ENCODE data around the gene PLCXD3. TPM values are rescaled to one million over a fixed set of nuclear protein-coding genes. Genes with fewer than 3 reads are reported as not detected.

The PLCXD3 gene
- total and polyA plus RNA-seq, 2 of the 8 experiments (the other 6 are each of a cell fraction or from before 2014, with no cell fraction given) = 0.03 to 0.07 TPM

DNA sequence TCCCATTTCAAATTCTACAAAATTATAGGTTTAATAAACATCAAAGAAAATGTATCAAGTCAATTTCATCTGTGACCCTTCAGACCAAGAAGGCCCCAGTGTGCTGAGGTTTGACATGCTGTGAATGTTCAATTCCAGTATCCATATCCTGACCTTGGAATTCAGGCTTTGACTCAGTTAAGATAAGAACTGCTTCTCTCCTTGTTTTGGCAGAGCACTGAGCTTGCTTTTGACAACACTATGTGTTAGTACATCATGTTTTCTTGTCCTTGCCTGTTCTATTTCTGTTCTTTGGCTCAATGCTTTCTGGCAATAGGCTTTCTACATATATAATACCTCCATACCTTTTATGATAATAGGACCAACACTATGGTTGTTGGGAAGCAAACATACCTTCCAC lies 105.6 kb downstream of the PLCXD3 start:
- Histone ChIP-seq H2AK5ac (ENCODE audit: low read depth, low read length) (no peak overlapping the region), H3K27me3 (replicated peaks in 1 of 4; ENCODE audit: control insufficient read depth in 3 of 4, extremely low read depth in 1 of 4, insufficient read depth in 3 of 4, low read length in 3 of 4) (no peaks in the 10 kb centered on the region), H3K4me1 (replicated peaks in 1 of 4; ENCODE audit: control insufficient read depth in 3 of 4, insufficient read depth in 4 of 4, low read length in 3 of 4) (no peaks in the 10 kb centered on the region), H3K27ac (ENCODE audit: low read depth, low read length) (no peak overlapping the region), H3K23me2 (ENCODE audit: low read depth, low read length) (no peaks in the 10 kb centered on the region), H3K14ac (ENCODE audit: insufficient read length) (no peak overlapping the region), H3K4me3 (ENCODE audit: extremely low read depth in 1 of 4, insufficient read depth in 2 of 4, low read depth in 3 of 4, low read length in 4 of 4) (no peak overlapping the region), H4K20me1 (replicated peaks in 1 of 2; ENCODE audit: control insufficient read depth in 1 of 2, insufficient read depth in 2 of 2, low read length in 2 of 2) (no peaks in the 10 kb centered on the region), H4K5ac (ENCODE audit: insufficient read length, low read depth, low read length) (no peak overlapping the region), H3K56ac (replicated peaks; ENCODE audit: insufficient read length, low read depth, low read length) (no peak overlapping the region), H3K79me2 (ENCODE audit: control insufficient read depth in 1 of 2, insufficient read depth in 2 of 2, low read length in 2 of 2) (no peaks in the 10 kb centered on the region), H3K9ac (replicated peaks in 1 of 4; ENCODE audit: extremely low read depth in 1 of 4, low read depth in 3 of 4, low read length in 3 of 4) (no peak overlapping the region), H3K9me3 (ENCODE audit: insufficient read depth in 2 of 2, low read depth in 1 of 2, low read length in 1 of 2) (no peaks in the 10 kb centered on the region), H3K18ac (ENCODE audit: extremely low read depth, low read length) (no peak overlapping the region), H2BK12ac (ENCODE audit: low read depth, low read length) (no peak overlapping the region), H3K79me1 (ENCODE audit: low read depth, low read length) (no peaks in the 10 kb centered on the region), H2BK20ac (ENCODE audit: low read length) (no peak overlapping the region), H3K23ac (ENCODE audit: insufficient read length) (no peak overlapping the region), H3K4me2 (ENCODE audit: insufficient read depth in 1 of 2, low read depth in 2 of 2, low read length in 2 of 2) (no peak overlapping the region), H2BK15ac (ENCODE audit: low read length) (no peak overlapping the region), H4K8ac (ENCODE audit: extremely low read depth, insufficient read depth, low read length) (no peak overlapping the region), H2BK120ac (replicated peaks; ENCODE audit: low read depth, low read length) (no peak overlapping the region), H2AFZ (ENCODE audit: low read length) (no peak overlapping the region), H4K91ac (replicated peaks; ENCODE audit: insufficient read length, low read length) (no peak overlapping the region), H2BK5ac (ENCODE audit: low read depth, low read length) (no peak overlapping the region), H3K4ac (replicated peaks; ENCODE audit: insufficient read length, low read depth, low read length) (no peak overlapping the region), H3K36me3 (ENCODE audit: control insufficient read depth in 2 of 4, insufficient read depth in 4 of 4, low read length in 3 of 4) (no peaks in the 10 kb centered on the region)
- DNase-seq (ENCODE audit: low read depth in 1 of 2, low spot score in 2 of 2) (no peak), FAIRE-seq (no peak)
- ChIA-PET CTCF (ENCODE audit: partially characterized antibody) (interaction anchor here (1.4 to 2.6 kb wide), 2 partner anchors 12 to 29 kb away, joined by 4 to 12 read pairs; no protein-coding TSS in a partner anchor), POLR2A (ENCODE audit: partially characterized antibody) (no interaction called here)
- TF ChIP-seq SRF (IDR thresholded peaks at IDR 0.05; ENCODE audit: low read depth, low read length) = no peak
- no peak for TF ChIP-seq JUND (IDR thresholded peaks at IDR 0.05; ENCODE audit: low read length)
- no peak for TF ChIP-seq SIX5 (IDR thresholded peaks at IDR 0.05; ENCODE audit: low read depth, low read length)
- TF ChIP-seq TCF12 (IDR thresholded peaks at IDR 0.05; ENCODE audit: low read depth, low read length) = no peak
- no peak for TF ChIP-seq JUN (IDR thresholded peaks at IDR 0.05; ENCODE audit: low read depth, low read length)
- TF ChIP-seq EZH2 (IDR thresholded peaks at IDR 0.05; ENCODE audit: low read depth, low read length, severe bottlenecking) = no peak
- no peak for TF ChIP-seq NANOG (IDR thresholded peaks at IDR 0.05; ENCODE audit: insufficient read depth, low read depth, low read length, poor library complexity, severe bottlenecking)
- no peak for TF ChIP-seq KDM4A (IDR thresholded peaks at IDR 0.05; ENCODE audit: low read depth, low read length, severe bottlenecking)
- no peak for TF ChIP-seq CHD1 (IDR thresholded peaks at IDR 0.05; ENCODE audit: low read depth, low read length)
